ENCODE results near the gene ACACB. TPM values are rescaled to one million over a fixed set of nuclear protein-coding genes. Genes with fewer than 3 reads are reported as not detected.
A peak's percentile ranks its signal among the peaks of the same experiment; 100 is the strongest.

The ACACB gene
- polyA plus RNA-seq, 2 of the 4 experiments (the other 2 are of a cell fraction), result 6.8 to 7.6 TPM

- FAIRE-seq (no peak), ATAC-seq (no peak), DNase-seq (ENCODE audit: low read depth in 1 of 2, low spot score in 1 of 2) (no peak)
- 96% methylated on average over 1 of the region's 1 CpG for WGBS (ENCODE audit: missing lambda C conversion rate)
- Histone ChIP-seq H3K4me3 (no peak overlapping the region), H3K9me3 (no peaks in the 10 kb centered on the region), H3K4me1 (no peaks in the 10 kb centered on the region), H3K4me2 (no peak overlapping the region), H3K27ac (no peak overlapping the region)
- ChIA-PET POLR2A (no interaction called here), CTCF (interaction anchor here (0.6 to 1.9 kb wide), 4 partner anchors 124 to 148 kb away, joined by 4 to 12 read pairs (median 8); no protein-coding TSS in a partner anchor)
- TF ChIP-seq HDAC2 (IDR thresholded peaks at IDR 0.05), result no peak
- no peak for TF ChIP-seq MYC (IDR thresholded peaks at IDR 0.05; ENCODE audit: borderline replicate concordance, low read length)
- TF ChIP-seq PBX3 (IDR thresholded peaks at IDR 0.05), result no peak
- TF ChIP-seq CHD2 (IDR thresholded peaks at IDR 0.05; ENCODE audit: low read length, partially characterized antibody), result no peak
- no peak for TF ChIP-seq MAFK (IDR thresholded peaks at IDR 0.05; ENCODE audit: partially characterized antibody)
- TF ChIP-seq, protein P1, sequence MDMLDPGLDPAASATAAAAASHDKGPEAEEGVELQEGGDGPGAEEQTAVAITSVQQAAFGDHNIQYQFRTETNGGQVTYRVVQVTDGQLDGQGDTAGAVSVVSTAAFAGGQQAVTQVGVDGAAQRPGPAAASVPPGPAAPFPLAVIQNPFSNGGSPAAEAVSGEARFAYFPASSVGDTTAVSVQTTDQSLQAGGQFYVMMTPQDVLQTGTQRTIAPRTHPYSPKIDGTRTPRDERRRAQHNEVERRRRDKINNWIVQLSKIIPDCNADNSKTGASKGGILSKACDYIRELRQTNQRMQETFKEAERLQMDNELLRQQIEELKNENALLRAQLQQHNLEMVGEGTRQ (IDR thresholded peaks at IDR 0.05), result no peak
- TF ChIP-seq TFCP2L1 (CRISPR knock-in tag; IDR thresholded peaks at IDR 0.05), result no peak
- no peak for TF ChIP-seq MAZ (IDR thresholded peaks at IDR 0.05; ENCODE audit: borderline replicate concordance, low read depth, low read length)
- TF ChIP-seq POLR2A (IDR thresholded peaks at IDR 0.05; ENCODE audit: low read length), result no peak
- TF ChIP-seq ZNF302 (CRISPR knock-in tag; IDR thresholded peaks at IDR 0.05), result no peak
- TF ChIP-seq NPAS2 (CRISPR knock-in tag; IDR thresholded peaks at IDR 0.05; ENCODE audit: borderline replicate concordance), result no peak
- no peak for TF ChIP-seq FOSB (CRISPR knock-in tag; IDR thresholded peaks at IDR 0.05)
- no peak for TF ChIP-seq JUN (IDR thresholded peaks at IDR 0.05)
- TF ChIP-seq NFE2L2 (conservative IDR thresholded peaks at IDR 0.05; ENCODE audit: low read length), result no peak
- no peak for TF ChIP-seq ZSCAN20 (CRISPR knock-in tag; IDR thresholded peaks at IDR 0.05)
- no peak for TF ChIP-seq BHLHE40 (IDR thresholded peaks at IDR 0.05; ENCODE audit: low read depth, low read length)
- no peak for TF ChIP-seq ZC3H11A (IDR thresholded peaks at IDR 0.05)
Observed at GRCh38 chr12:109261087-109261486, 144.7 kb downstream of the ACACB start.

DNA sequence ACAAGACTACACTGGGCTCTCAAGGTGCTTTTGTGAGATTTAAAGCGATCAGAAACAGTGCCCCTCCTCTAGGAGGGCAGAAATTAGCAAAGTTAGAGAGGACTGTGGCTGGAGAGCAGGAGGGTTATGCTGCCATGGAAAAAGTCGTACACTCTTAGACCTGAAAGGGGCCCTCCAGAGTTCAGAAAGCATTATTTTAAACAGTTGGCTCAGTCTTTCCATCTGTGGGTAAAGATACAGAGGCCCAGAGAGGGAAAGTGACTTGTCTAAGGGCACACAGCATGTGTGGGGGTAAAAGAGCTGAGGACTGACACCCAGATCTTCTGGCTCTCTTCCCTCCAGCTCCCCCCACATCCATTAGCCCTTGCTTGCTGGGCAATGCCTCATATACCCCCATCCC, 145.6 kb downstream of the ACACB start:
- ATAC-seq (no peak), DNase-seq (ENCODE audit: low read depth in 1 of 2, low spot score in 1 of 2) (no peak), FAIRE-seq (no peak)
- no peak overlapping the region for H3K27ac ChIP-seq
- no peak overlapping the region for H3K4me3 ChIP-seq
- TF ChIP-seq NPAS2 (CRISPR knock-in tag; IDR thresholded peaks at IDR 0.05; ENCODE audit: borderline replicate concordance) (no peak), PHF8 (IDR thresholded peaks at IDR 0.05; ENCODE audit: borderline replicate concordance, low read depth) (no peak), RARB (CRISPR knock-in tag; IDR thresholded peaks at IDR 0.05) (no peak)
- TF ChIP-seq, protein P2, sequence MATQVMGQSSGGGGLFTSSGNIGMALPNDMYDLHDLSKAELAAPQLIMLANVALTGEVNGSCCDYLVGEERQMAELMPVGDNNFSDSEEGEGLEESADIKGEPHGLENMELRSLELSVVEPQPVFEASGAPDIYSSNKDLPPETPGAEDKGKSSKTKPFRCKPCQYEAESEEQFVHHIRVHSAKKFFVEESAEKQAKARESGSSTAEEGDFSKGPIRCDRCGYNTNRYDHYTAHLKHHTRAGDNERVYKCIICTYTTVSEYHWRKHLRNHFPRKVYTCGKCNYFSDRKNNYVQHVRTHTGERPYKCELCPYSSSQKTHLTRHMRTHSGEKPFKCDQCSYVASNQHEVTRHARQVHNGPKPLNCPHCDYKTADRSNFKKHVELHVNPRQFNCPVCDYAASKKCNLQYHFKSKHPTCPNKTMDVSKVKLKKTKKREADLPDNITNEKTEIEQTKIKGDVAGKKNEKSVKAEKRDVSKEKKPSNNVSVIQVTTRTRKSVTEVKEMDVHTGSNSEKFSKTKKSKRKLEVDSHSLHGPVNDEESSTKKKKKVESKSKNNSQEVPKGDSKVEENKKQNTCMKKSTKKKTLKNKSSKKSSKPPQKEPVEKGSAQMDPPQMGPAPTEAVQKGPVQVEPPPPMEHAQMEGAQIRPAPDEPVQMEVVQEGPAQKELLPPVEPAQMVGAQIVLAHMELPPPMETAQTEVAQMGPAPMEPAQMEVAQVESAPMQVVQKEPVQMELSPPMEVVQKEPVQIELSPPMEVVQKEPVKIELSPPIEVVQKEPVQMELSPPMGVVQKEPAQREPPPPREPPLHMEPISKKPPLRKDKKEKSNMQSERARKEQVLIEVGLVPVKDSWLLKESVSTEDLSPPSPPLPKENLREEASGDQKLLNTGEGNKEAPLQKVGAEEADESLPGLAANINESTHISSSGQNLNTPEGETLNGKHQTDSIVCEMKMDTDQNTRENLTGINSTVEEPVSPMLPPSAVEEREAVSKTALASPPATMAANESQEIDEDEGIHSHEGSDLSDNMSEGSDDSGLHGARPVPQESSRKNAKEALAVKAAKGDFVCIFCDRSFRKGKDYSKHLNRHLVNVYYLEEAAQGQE (IDR thresholded peaks at IDR 0.05), result no peak
- no peaks in the 10 kb centered on the region for H3K9me3 ChIP-seq
- CTCF ChIA-PET, result interaction anchor here (1.2 to 2.6 kb wide), 6 partner anchors 9 to 150 kb away, joined by 3 to 12 read pairs (median 9); no protein-coding TSS in a partner anchor
- POLR2A ChIA-PET, result no interaction called here
- no peaks in the 10 kb centered on the region for H3K4me1 ChIP-seq
- 85% methylated on average over 2 of the region's 2 CpGs for WGBS (ENCODE audit: missing lambda C conversion rate)
- H3K4me2 ChIP-seq, result no peak overlapping the region

- Histone ChIP-seq H3K27ac (no peak overlapping the region), H3K9me3 (no peaks in the 10 kb centered on the region), H3K4me3 (no peak overlapping the region), H3K4me2 (no peak overlapping the region), H3K4me1 (no peaks in the 10 kb centered on the region)
- ChIA-PET POLR2A (no interaction called here), CTCF (interaction anchor here (0.6 to 3.2 kb wide), 31 partner anchors 8 to 152 kb away, joined by 3 to 36 read pairs (median 4); no protein-coding TSS in a partner anchor)
- ATAC-seq, result no peak
- 88% methylated on average over 3 of the region's 3 CpGs for WGBS (ENCODE audit: missing lambda C conversion rate)
- no peak for FAIRE-seq
- TF ChIP-seq NR3C1 (IDR thresholded peaks at IDR 0.05) (no peak), MAFK (IDR thresholded peaks at IDR 0.05; ENCODE audit: partially characterized antibody) (peak; percentile 79)
- DNase-seq (ENCODE audit: low read depth in 1 of 2, low spot score in 1 of 2), result no peak
Observed at GRCh38 chr12:109263439-109263838, 147.1 kb downstream of the ACACB start.
